Body of pancreas (tissue), 4 donors: ENCODE measurements around the gene ABLIM3.

Source experiments
- CTCF ChIP-seq, 7 experiments: fragments of 450-650 bp in 4 of 7; fragments of 200-600 bp in 3 of 7; sonication (generic) in 3 of 7; IDR thresholded peaks; one replicate each; pipeline ENCODE4 v1.5.1; 2016 to 2019; ENCODE audit warnings: antibody characterized with exemption in 7 of 7
- POLR2A ChIP-seq, 3 donors: fragments of 450-650 bp; IDR thresholded peaks; one replicate each; pipeline ENCODE4 v1.6.1; 2016; ENCODE audit warnings: antibody characterized with exemption in 3 of 3, mild to moderate bottlenecking in 2 of 3

- no peak for TF ChIP-seq CTCF (IDR thresholded peaks at IDR 0.05)
- no peak for TF ChIP-seq POLR2A (IDR thresholded peaks at IDR 0.05)
Measured at GRCh38 chr5:149238540-149238939, 97.2 kb downstream of the ABLIM3 start.
